Naive B cell (primary cell): Measurements from ENCODE around the gene GRPR. TPM values are rescaled to one million over a fixed set of nuclear protein-coding genes. Genes with fewer than 3 reads are reported as not detected.

Experiments
- ATAC-seq, 2 donors: fragments of 150-1000 bp; cut with Tn5 transposase; 2 replicates each; pipeline ENCODE4 v1.10.0; 2021; ENCODE audit warnings: low read depth in 2 of 2, mild to moderate bottlenecking in 2 of 2, moderate library complexity in 2 of 2
- DNase-seq: peaks from one replicate; pipeline ENCODE4 v3.0.0; 2022
- H3K27ac Mint-ChIP-seq, 6 donors: one replicate each; pipeline ENCODE4 v1.8.0; 2020 to 2022; ENCODE audit warnings: mild to moderate bottlenecking in 6 of 6, mixed read lengths in 6 of 6, moderate library complexity in 5 of 6, inconsistent platforms in 2 of 6
- H3K27me3 Mint-ChIP-seq, 3 donors: one replicate each; pipeline ENCODE4 v1.8.0; 2021 to 2022; ENCODE audit warnings: mixed read lengths in 3 of 3, mild to moderate bottlenecking in 1 of 3
- H3K36me3 Mint-ChIP-seq, 2 donors: one replicate each; pipeline ENCODE4 v1.8.0; 2020 to 2022; ENCODE audit warnings: mixed read lengths in 2 of 2, inconsistent platforms in 1 of 2, mild to moderate bottlenecking in 1 of 2
- H3K4me1 Mint-ChIP-seq, 3 donors: one replicate each; pipeline ENCODE4 v1.8.0; 2020 to 2022; ENCODE audit warnings: mixed read lengths in 3 of 3, inconsistent platforms in 1 of 3, mild to moderate bottlenecking in 1 of 3, moderate library complexity in 1 of 3
- H3K4me3 Mint-ChIP-seq, 8 donors: one replicate each; pipeline ENCODE4 v1.8.0; 2020 to 2022; ENCODE audit warnings: mild to moderate bottlenecking in 8 of 8, mixed read lengths in 8 of 8, moderate library complexity in 8 of 8, inconsistent platforms in 2 of 8
- H3K9me3 Mint-ChIP-seq, 7 donors: one replicate each; pipeline ENCODE4 v1.8.0; 2020 to 2022; ENCODE audit warnings: mixed read lengths in 7 of 7, mild to moderate bottlenecking in 5 of 7, inconsistent platforms in 2 of 7, moderate library complexity in 1 of 7
- polyA plus RNA-seq, 6 donors: library from polyadenylated mRNA; unstranded; fragments of 300-500 nt; fragmentation: Illumina TruSeq; gene quantifications; one replicate each; pipeline ENCODE4 v1.2.3, GENCODE V29; 2021; ENCODE audit warnings: low read depth in 6 of 6

The GRPR gene
- polyA plus RNA-seq, 6 donors from 2014 or later = 0.21 to 0.48 (median 0.34) TPM; not detected in 3

DNA sequence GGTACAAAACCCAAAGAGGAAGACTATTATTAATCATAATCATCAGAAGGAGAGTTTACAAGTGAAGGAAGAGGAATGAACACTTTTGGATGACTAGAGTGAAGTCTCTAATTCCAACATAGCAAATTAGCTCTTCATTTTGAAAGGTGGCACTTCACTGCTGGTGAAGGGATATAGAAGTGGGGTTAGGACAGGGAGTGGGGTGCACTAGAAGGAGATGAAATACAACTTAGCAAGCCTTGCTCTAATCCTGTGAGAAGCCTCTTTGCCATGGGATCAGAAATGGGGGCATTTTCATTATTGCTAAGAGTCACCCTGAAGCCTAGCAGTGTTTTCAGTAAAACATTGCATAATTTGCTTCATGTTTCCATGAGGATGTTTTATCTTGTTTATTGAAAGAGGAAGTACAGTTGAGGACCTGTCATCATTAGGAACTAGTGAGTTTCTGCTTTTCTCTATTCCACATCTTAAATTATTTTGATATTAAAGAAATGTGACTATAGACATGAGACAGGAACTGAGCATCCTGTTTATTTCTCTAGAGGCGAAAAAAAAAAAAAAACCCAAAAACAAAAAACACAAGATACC lies 9.3 kb upstream of the GRPR start:
- Mint-ChIP-seq H3K27me3 (no peaks in the 10 kb centered on the region), H3K4me3 (peak overlapping the region in 6 of 8 donors; percentile 0 to 84 (median 26)), H3K36me3 (no peaks in the 10 kb centered on the region), H3K4me1 (peaks cover 2 to 21% (median 14%) of the 10 kb centered on the region in 3 donors), H3K27ac (peak overlapping the region; percentile 17 to 96 (median 80)), H3K9me3 (peaks cover under 1 to 19% (median 4%) of the 10 kb centered on the region in 7 donors)
- peak; percentile 85 to 90 for ATAC-seq
- DNase-seq = no peak

DNA sequence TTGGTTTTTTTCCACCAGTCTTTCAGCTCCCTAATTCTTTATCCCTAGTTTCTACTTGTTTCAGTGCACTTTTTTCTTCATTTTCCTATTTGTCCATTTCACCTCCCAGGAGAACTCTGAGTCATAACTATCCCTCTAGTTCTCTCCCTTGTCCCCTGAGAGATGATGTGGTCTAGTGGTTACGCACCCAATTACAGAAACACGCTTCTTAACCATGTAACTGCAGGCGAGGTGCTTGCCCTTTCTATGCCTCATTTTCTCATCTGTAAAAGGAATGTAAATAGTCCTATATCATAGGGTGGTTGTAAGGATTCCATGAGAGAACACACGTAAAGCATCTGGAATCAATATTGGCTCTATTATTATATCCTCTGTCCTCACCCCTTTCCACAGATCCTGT lies 8.8 kb upstream of the GRPR start:
- H3K4me3 Mint-ChIP-seq = peak overlapping the region in 6 of 8 donors; percentile 0 to 73 (median 10)
- H3K27ac Mint-ChIP-seq = peak overlapping the region in 5 of 6 donors; percentile 63 to 96 (median 80)
- H3K4me1 Mint-ChIP-seq = peaks cover 8 to 27% (median 18%) of the 10 kb centered on the region in 3 donors
- no peak for DNase-seq
- no peaks in the 10 kb centered on the region for H3K27me3 Mint-ChIP-seq
- H3K36me3 Mint-ChIP-seq = no peaks in the 10 kb centered on the region
- peak in 1 of 2 donors; percentile 20 for ATAC-seq
- peaks cover 3 to 23% (median 6%) of the 10 kb centered on the region in 7 donors for H3K9me3 Mint-ChIP-seq

DNA sequence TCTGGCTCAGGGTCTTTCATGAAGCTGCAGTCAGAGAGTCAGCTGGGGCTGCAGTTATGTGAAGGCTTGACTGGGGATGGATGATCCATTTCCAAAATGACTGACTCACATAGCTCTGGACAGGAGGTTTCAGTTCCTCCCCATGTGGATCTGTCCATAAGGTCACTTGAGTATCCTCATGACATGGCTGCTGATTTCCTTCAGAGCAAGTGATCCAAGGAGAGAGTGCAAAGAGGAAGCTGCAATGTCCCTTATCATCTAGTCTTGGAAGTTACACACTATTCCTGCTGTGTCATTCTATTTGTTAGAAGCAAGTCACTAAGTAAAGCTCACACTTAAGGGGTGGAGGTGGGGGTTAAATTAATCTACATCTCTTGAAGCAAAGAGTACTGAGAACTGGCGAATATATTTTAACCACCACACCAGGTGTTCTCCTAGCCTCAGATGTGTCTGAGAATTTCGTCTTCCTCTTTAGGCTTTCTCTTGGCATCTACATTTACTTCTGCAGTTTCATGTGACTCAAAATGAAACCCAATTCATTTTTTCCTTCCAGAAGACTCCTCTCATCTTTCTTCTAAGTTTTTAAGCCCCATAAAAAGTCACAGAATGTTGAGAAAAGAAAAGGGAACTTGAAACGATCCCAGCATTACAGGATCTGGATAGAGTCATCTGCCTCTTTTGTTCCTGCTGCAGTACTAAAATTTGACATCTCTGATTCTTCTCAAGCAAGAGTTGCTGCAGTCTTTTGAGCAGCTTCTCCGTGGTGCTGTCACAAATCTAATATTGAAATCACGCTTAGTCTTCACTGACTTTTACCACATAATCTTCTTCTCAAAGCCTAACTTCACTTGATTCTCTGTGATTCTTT lies 3.8 kb upstream of the GRPR start:
- Mint-ChIP-seq H3K27me3 (no peaks in the 10 kb centered on the region), H3K4me3 (peak overlapping the region in 6 of 8 donors; percentile 0 to 29 (median 24)), H3K9me3 (peaks cover 0 to 16% (median 4%) of the 10 kb centered on the region in 7 donors), H3K27ac (peak overlapping the region in 4 of 6 donors; percentile 23 to 67 (median 40)), H3K36me3 (no peaks in the 10 kb centered on the region), H3K4me1 (peaks cover 27 to 44% (median 30%) of the 10 kb centered on the region in 3 donors)
- ATAC-seq (peak; percentile 71 to 74), DNase-seq (no peak)

DNA sequence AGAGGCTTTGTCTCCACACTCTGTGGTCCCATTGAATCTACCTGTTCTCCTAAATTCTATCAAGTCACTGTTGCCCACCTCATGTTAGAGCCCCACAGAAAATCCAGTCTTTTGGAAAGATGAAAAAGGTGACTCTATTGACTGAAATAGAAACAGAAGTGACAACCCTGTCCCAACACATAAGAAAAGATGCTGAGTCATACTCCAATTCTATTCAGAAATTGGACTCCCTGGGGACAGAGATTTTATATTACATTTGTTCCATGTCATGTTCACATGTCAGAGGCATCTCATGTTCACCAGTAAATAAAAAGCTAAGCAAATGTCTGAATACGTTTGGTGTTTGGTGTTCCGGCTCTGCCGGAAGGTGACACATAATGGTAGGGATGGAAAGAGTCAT lies 2.9 kb upstream of the GRPR start:
- peaks cover 25 to 38% (median 27%) of the 10 kb centered on the region in 3 donors for H3K4me1 Mint-ChIP-seq
- H3K36me3 Mint-ChIP-seq = no peaks in the 10 kb centered on the region
- DNase-seq (no peak), ATAC-seq (no peak)
- peaks cover 0 to 16% (median 4%) of the 10 kb centered on the region in 7 donors for H3K9me3 Mint-ChIP-seq
- H3K4me3 Mint-ChIP-seq = peak overlapping the region in 2 of 8 donors; percentile 17 to 26
- H3K27me3 Mint-ChIP-seq = no peaks in the 10 kb centered on the region
- H3K27ac Mint-ChIP-seq = peak overlapping the region in 3 of 6 donors; percentile 23 to 71 (median 67)

DNA sequence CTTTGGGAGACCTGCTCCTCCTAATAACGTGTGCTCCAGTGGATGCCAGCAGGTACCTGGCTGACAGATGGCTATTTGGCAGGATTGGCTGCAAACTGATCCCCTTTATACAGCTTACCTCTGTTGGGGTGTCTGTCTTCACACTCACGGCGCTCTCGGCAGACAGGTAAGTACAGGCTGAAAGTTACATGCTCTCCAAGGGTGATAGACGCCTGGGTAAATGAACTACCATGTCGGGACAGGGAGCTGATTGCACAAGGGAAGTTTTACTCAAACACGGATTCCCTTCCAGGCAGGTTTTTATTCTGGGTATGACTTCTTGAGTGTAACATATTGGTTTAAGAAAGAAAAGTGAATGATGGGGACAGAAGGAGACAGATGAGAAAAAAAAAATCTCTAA lies 836 bp downstream of the GRPR start:
- Mint-ChIP-seq H3K9me3 (peaks cover 0 to 5% (median 2%) of the 10 kb centered on the region in 7 donors), H3K36me3 (no peaks in the 10 kb centered on the region)
- no peak for ATAC-seq

DNA sequence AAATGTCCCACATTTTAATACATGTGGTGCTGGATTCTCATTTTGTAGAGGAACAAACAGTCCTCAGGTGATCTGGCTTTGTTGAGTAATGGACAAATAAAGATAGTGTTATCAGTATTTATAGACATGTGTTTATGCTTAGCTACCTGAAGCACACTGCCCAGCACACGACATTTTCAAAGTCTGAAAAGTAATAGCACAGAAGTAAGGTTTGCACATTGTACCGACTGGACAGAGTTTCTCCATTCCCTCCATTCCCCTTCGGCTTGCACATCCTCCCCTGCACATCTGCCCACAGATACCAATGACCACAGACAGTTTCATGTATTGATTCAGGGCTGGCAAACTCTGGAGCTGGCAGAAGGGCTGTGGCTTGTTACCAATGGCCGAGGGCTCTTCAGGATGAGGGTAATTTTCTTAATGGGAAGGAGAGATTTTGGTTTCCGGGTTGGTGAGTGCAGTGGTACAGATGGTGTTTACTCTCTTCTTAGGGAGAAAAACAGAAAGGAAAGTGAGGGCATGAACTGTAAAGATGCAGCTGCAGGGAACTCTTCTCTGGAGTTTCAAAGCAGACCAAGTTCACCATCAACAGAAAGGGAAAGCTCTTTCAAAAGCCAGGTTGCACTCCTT lies 2.3 kb downstream of the GRPR start:
- Mint-ChIP-seq H3K27ac (no peak overlapping the region), H3K4me3 (no peak overlapping the region), H3K4me1 (peaks cover 9 to 16% (median 13%) of the 10 kb centered on the region in 3 donors), H3K27me3 (peaks cover 10 to 27% (median 11%) of the 10 kb centered on the region in 3 donors), H3K9me3 (peaks cover 0 to 4% (median 0%) of the 10 kb centered on the region in 7 donors), H3K36me3 (no peaks in the 10 kb centered on the region)
- no peak for DNase-seq
- no peak for ATAC-seq

More for the DNA sequence above, 836 bp downstream of the GRPR start:
- peaks cover 21 to 31% (median 24%) of the 10 kb centered on the region in 3 donors for H3K4me1 Mint-ChIP-seq
- no peak for DNase-seq
- H3K27me3 Mint-ChIP-seq = peaks cover 10 to 17% (median 11%) of the 10 kb centered on the region in 3 donors
- no peak overlapping the region for H3K4me3 Mint-ChIP-seq
- peak overlapping the region in 1 of 6 donors; percentile 44 for H3K27ac Mint-ChIP-seq

DNA sequence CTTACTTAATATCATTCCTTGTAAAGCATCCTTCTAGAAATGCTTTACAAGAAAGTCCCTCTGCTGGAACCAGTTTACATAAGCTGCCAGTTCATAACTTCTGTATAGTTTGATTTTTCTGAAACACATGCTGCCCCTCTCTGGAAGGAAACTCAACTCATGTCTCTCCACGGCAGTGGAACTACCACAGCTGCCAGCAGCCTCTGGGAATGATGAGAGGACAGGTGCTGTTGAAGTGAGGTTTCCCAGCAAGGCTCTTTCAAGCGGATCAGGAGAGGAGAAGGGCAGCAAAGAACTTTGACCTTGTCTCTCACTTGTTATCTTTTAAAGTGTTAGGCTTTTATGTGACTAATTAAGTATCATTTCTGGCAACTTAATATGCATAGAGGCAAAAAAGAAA lies 7.3 kb downstream of the GRPR start:
- ATAC-seq (no peak), DNase-seq (no peak)
- H3K4me1 Mint-ChIP-seq = peaks cover 0 to 4% (median 0%) of the 10 kb centered on the region in 3 donors
- no peaks in the 10 kb centered on the region for H3K36me3 Mint-ChIP-seq
- peaks cover 15 to 38% (median 19%) of the 10 kb centered on the region in 3 donors for H3K27me3 Mint-ChIP-seq
- peaks cover 0 to 4% (median 0%) of the 10 kb centered on the region in 7 donors for H3K9me3 Mint-ChIP-seq
- no peak overlapping the region for H3K4me3 Mint-ChIP-seq
- H3K27ac Mint-ChIP-seq = peak overlapping the region in 1 of 6 donors; percentile 55

DNA sequence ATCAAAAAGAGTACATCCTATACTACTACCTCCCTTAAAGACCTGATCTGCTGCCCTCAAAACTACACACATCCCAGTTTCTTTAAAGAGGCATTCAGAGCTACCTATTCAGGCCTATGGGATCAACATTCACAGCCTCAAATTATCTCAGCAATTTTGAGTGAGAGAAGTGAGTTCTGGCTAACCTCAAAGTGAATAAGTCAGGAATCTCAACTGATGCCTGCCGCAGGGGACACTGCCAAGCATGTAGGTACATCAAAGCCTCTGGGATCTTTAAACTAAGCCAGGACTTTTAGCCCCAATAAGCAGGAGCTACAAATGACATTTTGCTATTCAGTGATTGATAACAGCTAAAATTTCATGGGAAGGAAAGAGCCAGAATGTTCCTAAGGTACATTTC lies 11.6 kb downstream of the GRPR start:
- DNase-seq = no peak
- no peak for ATAC-seq
- H3K27me3 Mint-ChIP-seq = peaks cover 5 to 20% (median 8%) of the 10 kb centered on the region in 3 donors
- peaks cover 8 to 14% (median 8%) of the 10 kb centered on the region in 3 donors for H3K4me1 Mint-ChIP-seq
- H3K36me3 Mint-ChIP-seq = no peaks in the 10 kb centered on the region
- H3K9me3 Mint-ChIP-seq = peaks cover 0 to 1% (median 0%) of the 10 kb centered on the region in 7 donors
- no peak overlapping the region for H3K4me3 Mint-ChIP-seq
- no peak overlapping the region for H3K27ac Mint-ChIP-seq

DNA sequence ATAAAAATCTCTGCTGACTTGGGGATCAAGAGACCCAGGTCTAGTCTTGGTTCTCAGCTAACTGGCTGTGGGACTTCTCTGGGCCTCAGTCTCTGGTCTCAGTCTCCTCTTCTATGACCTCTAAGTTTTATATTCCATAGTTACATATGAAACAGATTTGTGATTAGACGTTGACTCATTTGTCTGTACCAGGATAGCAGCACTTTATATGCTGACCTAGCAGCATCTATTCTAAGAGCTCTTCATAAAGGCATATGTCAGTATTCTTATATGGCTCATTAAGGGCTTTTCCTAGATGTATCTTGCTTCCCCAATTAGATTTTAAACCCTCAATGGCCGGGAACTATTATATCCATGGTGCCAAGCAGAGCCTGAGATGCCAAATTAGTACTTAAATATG lies 12.7 kb downstream of the GRPR start:
- Mint-ChIP-seq H3K27me3 (peaks cover 5 to 16% (median 8%) of the 10 kb centered on the region in 3 donors), H3K4me1 (peaks cover 6 to 14% (median 8%) of the 10 kb centered on the region in 3 donors), H3K9me3 (no peaks in the 10 kb centered on the region), H3K4me3 (no peak overlapping the region), H3K36me3 (no peaks in the 10 kb centered on the region), H3K27ac (no peak overlapping the region)
- DNase-seq = no peak
- no peak for ATAC-seq

DNA sequence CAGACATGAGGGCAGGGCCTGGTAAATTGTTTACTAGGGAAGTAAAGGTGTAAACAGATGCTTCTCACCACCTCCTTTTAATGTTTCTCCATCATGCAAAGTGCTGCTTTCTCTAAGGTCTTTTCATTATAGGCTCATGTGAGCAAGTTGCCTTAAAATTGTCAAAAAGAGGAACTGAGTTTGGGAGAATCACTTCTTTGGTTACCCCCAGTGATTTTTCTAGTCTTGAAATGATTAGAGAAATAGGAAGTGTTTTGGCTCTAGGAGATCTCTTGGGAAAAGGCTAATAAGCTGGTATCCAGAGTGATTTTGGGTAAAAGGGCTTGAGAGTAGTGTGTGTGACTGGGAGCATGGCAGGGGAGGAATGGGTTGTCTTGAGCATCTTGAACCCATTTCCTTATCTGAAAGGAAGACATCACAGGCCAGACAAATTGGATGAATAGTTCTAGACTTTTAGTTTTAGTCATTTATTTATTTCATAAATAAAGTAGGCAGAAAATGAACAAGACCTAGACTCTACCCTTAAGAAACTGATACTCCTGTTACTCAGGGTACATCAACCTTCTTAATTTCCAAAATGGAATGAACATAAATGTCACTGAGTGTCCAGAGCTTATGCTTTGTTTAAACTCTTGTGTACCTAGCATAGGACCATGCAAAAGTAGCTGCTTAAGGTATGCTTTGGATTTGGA lies 14.2 kb downstream of the GRPR start:
- Mint-ChIP-seq H3K27me3 (peaks cover 5 to 20% (median 12%) of the 10 kb centered on the region in 3 donors), H3K27ac (peak overlapping the region in 3 of 6 donors; percentile 3 to 40 (median 19)), H3K4me3 (peak overlapping the region in 1 of 8 donors; percentile 2), H3K36me3 (no peaks in the 10 kb centered on the region), H3K9me3 (no peaks in the 10 kb centered on the region), H3K4me1 (peaks cover 6 to 14% (median 8%) of the 10 kb centered on the region in 3 donors)
- DNase-seq (no peak), ATAC-seq (peak; percentile 48 to 73)

DNA sequence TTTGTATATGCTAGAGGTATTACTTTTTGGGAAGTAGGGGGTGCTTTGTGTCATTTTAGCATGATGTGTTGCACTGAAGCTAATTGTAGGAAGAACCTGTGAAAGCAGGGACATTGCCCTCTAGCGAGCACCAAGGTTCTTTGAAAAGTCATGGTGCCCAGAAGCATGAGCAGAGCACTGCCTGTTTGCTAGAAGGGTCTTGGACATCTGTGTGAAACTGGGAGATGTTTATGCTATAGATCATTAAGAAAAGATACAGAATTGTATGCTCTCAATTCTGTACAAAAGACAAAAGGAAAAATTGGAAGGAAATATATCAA lies 14.7 kb downstream of the GRPR start:
- peaks cover 6 to 14% (median 8%) of the 10 kb centered on the region in 3 donors for H3K4me1 Mint-ChIP-seq
- DNase-seq = no peak
- peaks cover 0 to 3% of the 10 kb centered on the region in 2 donors for H3K36me3 Mint-ChIP-seq
- H3K27ac Mint-ChIP-seq = no peak overlapping the region
- ATAC-seq = peak; percentile 32 to 43
- H3K4me3 Mint-ChIP-seq = no peak overlapping the region
- peaks cover 5 to 24% (median 17%) of the 10 kb centered on the region in 3 donors for H3K27me3 Mint-ChIP-seq
- peaks cover 0 to 4% (median 0%) of the 10 kb centered on the region in 7 donors for H3K9me3 Mint-ChIP-seq

DNA sequence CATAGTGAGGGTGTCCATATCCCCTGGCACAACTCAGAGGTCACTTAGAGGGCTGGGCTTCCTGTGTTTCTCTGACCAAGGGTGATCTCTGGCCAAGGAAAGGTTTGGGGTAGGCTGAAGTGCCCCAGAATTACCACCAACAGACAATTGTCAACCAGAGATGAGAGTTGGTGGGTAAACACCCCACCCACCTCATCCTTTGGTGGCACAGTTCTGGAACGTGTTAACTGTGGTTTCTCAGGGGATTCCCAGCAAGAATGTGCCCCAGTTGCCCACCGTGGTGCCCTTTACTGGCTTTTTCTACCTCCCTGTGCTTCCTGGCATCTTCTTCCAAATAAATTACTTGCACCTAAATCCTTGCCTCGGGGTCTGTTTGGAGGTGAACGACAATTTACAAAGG lies 17.1 kb downstream of the GRPR start:
- Mint-ChIP-seq H3K27ac (peak overlapping the region in 1 of 6 donors; percentile 35), H3K27me3 (peaks cover 5 to 35% (median 26%) of the 10 kb centered on the region in 3 donors), H3K4me3 (peak overlapping the region in 1 of 8 donors; percentile 17), H3K36me3 (peaks cover 0 to 21% of the 10 kb centered on the region in 2 donors), H3K9me3 (peaks cover 1 to 14% (median 8%) of the 10 kb centered on the region in 7 donors), H3K4me1 (peaks cover 6 to 14% (median 8%) of the 10 kb centered on the region in 3 donors)
- DNase-seq (no peak), ATAC-seq (no peak)
